Prostate gland (tissue), 2 donors: ENCODE results near the gene FAM193B.

Experiments used
- CTCF ChIP-seq, 4 experiments: fragments of 200-600 bp in 2 of 4; fragments of 450-650 bp in 2 of 4; sonication (generic) in 2 of 4; IDR thresholded peaks; 1 replicate in 3 of 4; 2 replicates in 1 of 4; pipeline ENCODE4 v1.5.1; 2016 to 2019; ENCODE audit warnings: antibody characterized with exemption in 4 of 4, mild to moderate bottlenecking in 2 of 4, moderate library complexity in 2 of 4
- POLR2A ChIP-seq: fragments of 450-650 bp; IDR thresholded peaks from one replicate; pipeline ENCODE4 v1.6.1; 2016; ENCODE audit warnings: antibody characterized with exemption, mild to moderate bottlenecking

GRCh38 chr5:177568326-177568725 lies 14.0 kb upstream of the FAM193B start:
- no peak for TF ChIP-seq CTCF (IDR thresholded peaks at IDR 0.05)
- no peak for TF ChIP-seq POLR2A
